Left lung (tissue), 10 donors: ENCODE results near the gene FRYL. TPM values are rescaled to one million over a fixed set of nuclear protein-coding genes. Genes with fewer than 3 reads are reported as not detected.

Experiments used
- ATAC-seq: fragments of 200-7000 bp; cut with Tn5 transposase; one replicate; pipeline ENCODE4 v1.9.1; 2020; ENCODE audit warnings: moderate library complexity
- DNase-seq, 4 donors: peaks; one replicate each; pipeline ENCODE4 v3.0.0-alpha.2; 2013 to 2020
- H3K27ac ChIP-seq, 2 donors: fragments of 200-600 bp; sonication (generic) in 1 of 2; one replicate each; pipeline versions ENCODE4 v1.5.0 to v1.8.0; 2020 to 2021
- H3K27me3 ChIP-seq, 2 donors: fragments of 200-600 bp; sonication (generic) in 1 of 2; one replicate each; pipeline versions ENCODE4 v1.5.0 to v1.8.0; 2020 to 2021
- H3K36me3 ChIP-seq, 2 donors: fragments of 200-600 bp; sonication (generic) in 1 of 2; one replicate each; pipeline versions ENCODE4 v1.5.0 to v1.8.0; 2020 to 2021
- H3K4me1 ChIP-seq, 2 donors: fragments of 200-600 bp; one replicate each; pipeline ENCODE4 v1.8.0; 2021
- H3K4me3 ChIP-seq, 2 donors: fragments of 200-600 bp; sonication (generic) in 1 of 2; one replicate each; pipeline versions ENCODE4 v1.5.0 to v1.8.0; 2020 to 2021; ENCODE audit warnings: mild to moderate bottlenecking in 1 of 2
- H3K9me3 ChIP-seq, 2 donors: fragments of 200-600 bp; sonication (generic) in 1 of 2; one replicate each; pipeline versions ENCODE4 v1.5.0 to v1.8.0; 2020 to 2021
- intact Hi-C, 2 donors: fragments of 100-400 bp; cut with DNase I; formaldehyde crosslinking; loops; one replicate each; pipeline versions ENCODE4 v1.11.2 to v1.14.2; 2022
- polyA plus RNA-seq, 6 donors: library from polyadenylated mRNA; unstranded; fragments of 120-200 nt; gene quantifications; one replicate each; pipeline ENCODE4 v1.2.1, GENCODE V29; 2013; ENCODE audit not compliant: insufficient read length in 6 of 6
- total RNA-seq, 2 donors: library from RNA; stranded (reverse); fragmentation: NEBNext Ultra II Directional; extraction: Animal tissue kit (Norgen Biotek cat#: 25700); gene quantifications; one replicate each; pipeline ENCODE4 v1.2.1, GENCODE V29; 2021
- TF ChIP-seq, protein P1 (sequence below), 2 donors: fragments of 200-600 bp; sonication (generic) in 1 of 2; IDR thresholded peaks; one replicate each; pipeline versions ENCODE4 v1.5.0 to v1.8.0; 2021; ENCODE audit warnings: antibody characterized with exemption in 2 of 2
- donor health status: DM: no; HTN: yes; CAD: no.
- donor health status: DM: no; HTN: no; CAD: no.

FRYL gene
- total and polyA plus RNA-seq, 8 donors = 41.9 to 72.7 (median 50.3) TPM

GRCh38 chr4:48665555-48666186 lies 114.4 kb downstream of the FRYL start:
- H3K27ac ChIP-seq = peak overlapping the region in 1 of 2 donors; percentile 15
- no peak for ATAC-seq
- no peak overlapping the region for H3K4me3 ChIP-seq
- intact Hi-C loops = no loop called here
- TF ChIP-seq, protein P1, sequence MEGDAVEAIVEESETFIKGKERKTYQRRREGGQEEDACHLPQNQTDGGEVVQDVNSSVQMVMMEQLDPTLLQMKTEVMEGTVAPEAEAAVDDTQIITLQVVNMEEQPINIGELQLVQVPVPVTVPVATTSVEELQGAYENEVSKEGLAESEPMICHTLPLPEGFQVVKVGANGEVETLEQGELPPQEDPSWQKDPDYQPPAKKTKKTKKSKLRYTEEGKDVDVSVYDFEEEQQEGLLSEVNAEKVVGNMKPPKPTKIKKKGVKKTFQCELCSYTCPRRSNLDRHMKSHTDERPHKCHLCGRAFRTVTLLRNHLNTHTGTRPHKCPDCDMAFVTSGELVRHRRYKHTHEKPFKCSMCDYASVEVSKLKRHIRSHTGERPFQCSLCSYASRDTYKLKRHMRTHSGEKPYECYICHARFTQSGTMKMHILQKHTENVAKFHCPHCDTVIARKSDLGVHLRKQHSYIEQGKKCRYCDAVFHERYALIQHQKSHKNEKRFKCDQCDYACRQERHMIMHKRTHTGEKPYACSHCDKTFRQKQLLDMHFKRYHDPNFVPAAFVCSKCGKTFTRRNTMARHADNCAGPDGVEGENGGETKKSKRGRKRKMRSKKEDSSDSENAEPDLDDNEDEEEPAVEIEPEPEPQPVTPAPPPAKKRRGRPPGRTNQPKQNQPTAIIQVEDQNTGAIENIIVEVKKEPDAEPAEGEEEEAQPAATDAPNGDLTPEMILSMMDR (IDR thresholded peaks at IDR 0.05) = no peak
- no peak for DNase-seq
- H3K36me3 ChIP-seq = no peaks in the 10 kb centered on the region
- H3K9me3 ChIP-seq = peaks cover 0 to 8% of the 10 kb centered on the region in 2 donors
- no peaks in the 10 kb centered on the region for H3K27me3 ChIP-seq
- peaks cover 5 to 38% of the 10 kb centered on the region in 2 donors for H3K4me1 ChIP-seq

GRCh38 chr4:48664938-48665337 lies 115.1 kb downstream of the FRYL start:
- Histone ChIP-seq H3K4me3 (no peak overlapping the region), H3K4me1 (peaks cover 5 to 38% of the 10 kb centered on the region in 2 donors), H3K9me3 (peaks cover 0 to 8% of the 10 kb centered on the region in 2 donors), H3K27ac (peak overlapping the region in 1 of 2 donors; percentile 7), H3K36me3 (no peaks in the 10 kb centered on the region), H3K27me3 (no peaks in the 10 kb centered on the region)
- ATAC-seq (no peak), DNase-seq (no peak)
- TF ChIP-seq, protein P1 (IDR thresholded peaks at IDR 0.05) = no peak
- intact Hi-C loops = no loop called here

DNA sequence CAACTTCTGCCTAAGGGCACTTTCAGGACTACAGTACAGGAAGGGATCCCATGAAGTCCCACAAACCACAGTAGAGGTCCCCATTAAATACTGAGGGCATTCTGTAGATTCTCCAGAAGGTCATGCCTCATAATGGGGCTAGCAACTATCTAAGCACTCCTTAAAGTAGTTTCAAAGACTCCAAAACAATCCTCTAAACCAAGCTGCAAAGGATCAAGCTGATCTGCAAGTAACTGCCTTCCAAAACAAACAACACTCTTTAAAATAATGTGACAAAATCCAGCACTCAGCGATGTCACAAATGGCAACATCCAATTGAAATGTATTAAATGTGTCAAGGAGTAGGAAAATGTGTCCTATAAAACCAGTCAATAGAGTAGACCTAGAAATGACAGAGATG lies 118.7 kb downstream of the FRYL start:
- DNase-seq (no peak), ATAC-seq (no peak)
- Histone ChIP-seq H3K27ac (no peak overlapping the region), H3K9me3 (peaks cover 0 to 8% of the 10 kb centered on the region in 2 donors), H3K27me3 (no peaks in the 10 kb centered on the region), H3K36me3 (no peaks in the 10 kb centered on the region), H3K4me3 (no peak overlapping the region), H3K4me1 (peaks cover 0 to 10% of the 10 kb centered on the region in 2 donors)
- intact Hi-C loops = no loop called here
- TF ChIP-seq, protein P1 (IDR thresholded peaks at IDR 0.05) = no peak

DNA sequence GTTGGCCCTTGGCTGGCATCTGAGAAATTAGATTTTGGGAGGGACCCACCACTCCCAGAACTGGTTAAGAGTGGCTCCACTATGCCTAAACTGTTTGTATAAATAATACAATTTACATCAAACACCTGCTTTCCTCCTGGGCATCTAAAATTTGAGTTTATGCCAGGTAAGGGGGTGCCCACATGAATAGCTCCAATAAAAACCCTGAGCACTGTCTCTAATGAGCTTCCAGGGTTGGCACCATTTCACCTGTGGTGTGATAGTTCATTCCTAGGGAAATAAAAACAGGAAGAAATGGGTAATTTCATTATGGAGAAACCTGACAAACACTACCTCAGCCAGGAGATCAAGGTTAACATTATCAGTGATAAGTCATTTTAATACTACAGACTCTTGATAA lies 119.7 kb downstream of the FRYL start:
- H3K27me3 ChIP-seq = no peaks in the 10 kb centered on the region
- no peaks in the 10 kb centered on the region for H3K36me3 ChIP-seq
- H3K9me3 ChIP-seq = peaks cover 0 to 8% of the 10 kb centered on the region in 2 donors
- TF ChIP-seq, protein P1 (IDR thresholded peaks at IDR 0.05) = no peak
- no peak overlapping the region for H3K27ac ChIP-seq
- H3K4me3 ChIP-seq = no peak overlapping the region
- no peak for DNase-seq
- no peak for ATAC-seq
- H3K4me1 ChIP-seq = peaks cover 0 to 10% of the 10 kb centered on the region in 2 donors
- intact Hi-C loops = no loop called here

DNA sequence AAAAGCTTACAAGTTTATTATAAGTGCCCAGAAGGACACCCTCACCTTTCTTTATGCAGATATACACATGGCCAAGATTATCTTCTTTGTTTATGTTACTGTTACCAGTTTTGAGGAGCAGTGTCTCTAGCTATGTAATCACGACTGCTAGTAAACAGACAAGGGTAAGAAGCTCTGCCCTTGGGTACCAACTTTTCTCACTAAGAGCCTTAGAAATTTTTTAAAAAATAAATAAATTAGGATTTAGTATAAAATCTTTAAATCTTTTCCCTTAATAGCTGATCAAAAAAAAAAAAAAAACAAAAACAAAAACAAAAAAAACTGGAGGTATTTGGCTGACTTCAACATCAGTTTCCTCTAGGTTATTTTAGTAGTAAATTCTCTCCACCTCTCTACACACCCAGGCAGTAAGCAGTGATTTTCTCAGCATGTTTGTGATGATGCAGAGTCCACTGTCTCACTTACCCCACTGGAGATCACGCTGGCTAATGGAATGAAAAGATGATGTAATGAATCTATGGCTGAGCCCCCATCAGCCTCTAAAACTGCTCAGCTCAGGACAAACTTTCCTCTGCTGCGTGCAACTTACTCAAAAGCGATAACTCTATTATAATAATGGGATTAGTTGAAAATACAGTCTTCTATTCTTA lies 125.9 kb downstream of the FRYL start:
- H3K27ac ChIP-seq = peak overlapping the region in 1 of 2 donors; percentile 13
- intact Hi-C loops = no loop called here

More for the DNA sequence above, 125.9 kb downstream of the FRYL start:
- DNase-seq = peak in 1 of 4 donors; percentile 23
- Histone ChIP-seq H3K4me1 (peaks cover 0 to 19% of the 10 kb centered on the region in 2 donors), H3K4me3 (no peak overlapping the region), H3K27me3 (no peaks in the 10 kb centered on the region), H3K9me3 (no peaks in the 10 kb centered on the region), H3K36me3 (no peaks in the 10 kb centered on the region)
- TF ChIP-seq, protein P1 (IDR thresholded peaks at IDR 0.05) = no peak
- no peak for ATAC-seq
